Upper lobe of left lung (tissue), 4 donors: Measurements from ENCODE around the gene HPCAL1.

Experiments
- EP300 ChIP-seq, 4 donors: sonication (generic); formaldehyde crosslinking; IDR thresholded peaks; one replicate each; pipeline ENCODE4 v1.5.1; 2017; ENCODE audit warnings: antibody characterized with exemption in 4 of 4, control low read depth in 2 of 4
- POLR2A ChIP-seq, 4 donors: fragments of 450-650 bp; IDR thresholded peaks; one replicate each; pipeline ENCODE4 v1.5.1; 2016 to 2017; ENCODE audit warnings: antibody characterized with exemption in 4 of 4, mild to moderate bottlenecking in 2 of 4
- POLR2AphosphoS5 ChIP-seq, 2 donors: sonication (generic); formaldehyde crosslinking; IDR thresholded peaks; one replicate each; pipeline ENCODE4 v1.5.1; 2017; ENCODE audit warnings: antibody characterized with exemption in 2 of 2
- TF ChIP-seq, protein P1 (sequence below), 6 experiments: fragments of 450-650 bp in 4 of 6; fragments of 200-600 bp in 2 of 6; sonication (generic) in 2 of 6; IDR thresholded peaks; one replicate each; pipeline ENCODE4 v1.5.1; 2016 to 2019; ENCODE audit warnings: antibody characterized with exemption in 6 of 6

DNA sequence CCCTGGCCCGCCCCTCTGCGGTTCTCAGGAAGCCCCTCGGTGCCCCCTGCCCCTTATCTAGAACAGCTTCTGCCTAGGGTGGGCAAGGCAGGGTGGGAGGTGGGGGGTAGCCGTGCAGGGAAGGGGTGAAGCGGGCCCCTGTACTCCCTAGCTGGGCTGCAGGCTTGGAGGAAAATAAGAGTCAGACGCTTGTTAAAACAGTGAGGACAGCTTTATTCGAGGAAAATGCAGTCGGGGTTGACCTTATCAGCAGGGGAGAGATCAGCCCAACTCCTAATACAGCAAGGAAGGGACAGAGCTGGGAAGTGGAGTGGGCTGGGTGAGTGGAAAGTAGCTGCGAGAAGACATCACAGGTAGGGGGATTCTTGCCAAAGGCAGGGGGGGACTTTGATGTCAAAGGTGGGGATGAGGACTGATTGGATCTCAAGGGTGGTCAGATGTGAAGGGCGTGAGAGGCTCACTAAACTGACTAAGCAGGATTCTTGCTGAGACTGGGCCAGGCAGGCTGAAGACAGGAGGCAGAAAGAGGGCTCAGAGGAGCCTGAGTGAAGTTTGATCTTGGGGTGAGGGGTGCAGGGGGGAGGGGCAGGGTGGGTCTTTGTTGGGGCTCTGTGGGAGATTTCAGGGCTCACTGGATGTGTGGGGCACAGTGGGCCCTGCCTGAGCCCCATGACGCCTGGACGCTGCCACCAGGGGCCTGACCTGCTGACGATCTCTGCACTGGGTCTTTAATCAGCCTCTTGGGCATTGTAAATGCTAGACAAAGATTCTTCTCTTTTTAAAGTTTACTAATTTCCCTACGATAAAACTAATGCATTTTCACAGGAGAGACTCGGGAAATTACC is 29.9 kb downstream of the HPCAL1 start:
- no peak for TF ChIP-seq POLR2A (IDR thresholded peaks at IDR 0.05)
- TF ChIP-seq, protein P1, sequence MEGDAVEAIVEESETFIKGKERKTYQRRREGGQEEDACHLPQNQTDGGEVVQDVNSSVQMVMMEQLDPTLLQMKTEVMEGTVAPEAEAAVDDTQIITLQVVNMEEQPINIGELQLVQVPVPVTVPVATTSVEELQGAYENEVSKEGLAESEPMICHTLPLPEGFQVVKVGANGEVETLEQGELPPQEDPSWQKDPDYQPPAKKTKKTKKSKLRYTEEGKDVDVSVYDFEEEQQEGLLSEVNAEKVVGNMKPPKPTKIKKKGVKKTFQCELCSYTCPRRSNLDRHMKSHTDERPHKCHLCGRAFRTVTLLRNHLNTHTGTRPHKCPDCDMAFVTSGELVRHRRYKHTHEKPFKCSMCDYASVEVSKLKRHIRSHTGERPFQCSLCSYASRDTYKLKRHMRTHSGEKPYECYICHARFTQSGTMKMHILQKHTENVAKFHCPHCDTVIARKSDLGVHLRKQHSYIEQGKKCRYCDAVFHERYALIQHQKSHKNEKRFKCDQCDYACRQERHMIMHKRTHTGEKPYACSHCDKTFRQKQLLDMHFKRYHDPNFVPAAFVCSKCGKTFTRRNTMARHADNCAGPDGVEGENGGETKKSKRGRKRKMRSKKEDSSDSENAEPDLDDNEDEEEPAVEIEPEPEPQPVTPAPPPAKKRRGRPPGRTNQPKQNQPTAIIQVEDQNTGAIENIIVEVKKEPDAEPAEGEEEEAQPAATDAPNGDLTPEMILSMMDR (IDR thresholded peaks at IDR 0.05) = no peak
- TF ChIP-seq EP300 (IDR thresholded peaks at IDR 0.05) = no peak
- TF ChIP-seq POLR2AphosphoS5 (IDR thresholded peaks at IDR 0.05) = no peak
